HUES6 (cell line): ENCODE results near the gene KIF16B.
"Not testable (repeated sequence)": the region's sequence is repeated elsewhere in the genome, so short reads cannot be mapped to it uniquely, and the experiment has no call there.

Experiments used
- H3K27ac ChIP-seq: 2 replicates; pipeline ENCODE4 v1.7.0; 2013; ENCODE audit warnings: low read depth, mild to moderate bottlenecking, low read length, inconsistent platforms
- H3K27me3 ChIP-seq: 2 replicates; pipeline ENCODE4 v1.6.1; 2013; ENCODE audit warnings: low read length; ENCODE audit not compliant: control insufficient read depth, insufficient read depth
- H3K36me3 ChIP-seq: 2 replicates; pipeline ENCODE4 v1.6.1; 2013; ENCODE audit warnings: low read length; ENCODE audit not compliant: control insufficient read depth, insufficient read depth
- H3K4me1 ChIP-seq: 2 replicates; pipeline ENCODE4 v1.6.1; 2013; ENCODE audit warnings: low read length; ENCODE audit not compliant: control insufficient read depth, insufficient read depth
- H3K4me3 ChIP-seq: 2 replicates; pipeline ENCODE4 v1.5.1; 2013; ENCODE audit warnings: low read depth, low read length
- H3K9ac ChIP-seq: one replicate; pipeline ENCODE4 v1.6.1; 2013; ENCODE audit warnings: mild to moderate bottlenecking, low read length
- H3K9me3 ChIP-seq: 2 replicates; pipeline ENCODE4 v1.6.1; 2013; ENCODE audit warnings: low read depth, low read length; ENCODE audit not compliant: control insufficient read depth, insufficient read depth

KIF16B gene

GRCh38 chr20:16519673-16520072, 53.6 kb downstream of the KIF16B start:
- H3K4me1 ChIP-seq, result peaks cover 15% of the 10 kb centered on the region
- H3K9ac ChIP-seq, H3K27ac ChIP-seq, H3K4me3 ChIP-seq, H3K27me3 ChIP-seq, H3K9me3 ChIP-seq, H3K36me3 ChIP-seq: not testable (repeated sequence)

GRCh38 chr20:16518784-16519084, 54.5 kb downstream of the KIF16B start:
- Histone ChIP-seq H3K9me3 (no peaks in the 10 kb centered on the region), H3K36me3 (no peaks in the 10 kb centered on the region), H3K9ac (no peak overlapping the region), H3K27me3 (no peaks in the 10 kb centered on the region), H3K4me3 (no peak overlapping the region), H3K27ac (no peak overlapping the region), H3K4me1 (peaks cover 15% of the 10 kb centered on the region)

- Histone ChIP-seq H3K4me1 (peaks cover 15% of the 10 kb centered on the region), H3K4me3 (no peak overlapping the region), H3K27ac (no peak overlapping the region), H3K9me3 (no peaks in the 10 kb centered on the region), H3K9ac (no peak overlapping the region), H3K27me3 (no peaks in the 10 kb centered on the region), H3K36me3 (no peaks in the 10 kb centered on the region)
Measured at GRCh38 chr20:16517946-16518783, 55.1 kb downstream of the KIF16B start.

- H3K27me3 ChIP-seq, result no peaks in the 10 kb centered on the region
- no peak overlapping the region for H3K9ac ChIP-seq
- no peaks in the 10 kb centered on the region for H3K9me3 ChIP-seq
- H3K4me3 ChIP-seq, result no peak overlapping the region
- no peak overlapping the region for H3K27ac ChIP-seq
- no peaks in the 10 kb centered on the region for H3K36me3 ChIP-seq
- peaks cover 15% of the 10 kb centered on the region for H3K4me1 ChIP-seq
Measured at GRCh38 chr20:16516794-16517193, 56.5 kb downstream of the KIF16B start.

- no peak overlapping the region for H3K4me3 ChIP-seq
Measured at GRCh38 chr20:16515046-16515445, 58.2 kb downstream of the KIF16B start.

GRCh38 chr20:16514140-16514539, 59.1 kb downstream of the KIF16B start:
- Histone ChIP-seq H3K9me3 (no peaks in the 10 kb centered on the region), H3K36me3 (peaks cover 5% of the 10 kb centered on the region; the same call in 1 of the 2 replicates), H3K9ac (no peak overlapping the region), H3K4me3 (no peak overlapping the region), H3K4me1 (peaks cover 5% of the 10 kb centered on the region; the same call in 1 of the 2 replicates), H3K27ac (no peak overlapping the region), H3K27me3 (no peaks in the 10 kb centered on the region)

More at GRCh38 chr20:16515046-16515445, 58.2 kb downstream of the KIF16B start:
- no peak overlapping the region for H3K27ac ChIP-seq
- peaks cover 9% of the 10 kb centered on the region for H3K4me1 ChIP-seq
- no peak overlapping the region for H3K9ac ChIP-seq
- H3K27me3 ChIP-seq, result no peaks in the 10 kb centered on the region
- H3K36me3 ChIP-seq, result peaks cover 5% of the 10 kb centered on the region; the same call in 1 of the 2 replicates
- H3K9me3 ChIP-seq, result no peaks in the 10 kb centered on the region

GRCh38 chr20:16505894-16506293, 67.4 kb downstream of the KIF16B start:
- Histone ChIP-seq H3K4me3 (no peak overlapping the region), H3K27ac (no peak overlapping the region), H3K36me3 (peaks cover 21% of the 10 kb centered on the region), H3K4me1 (no peaks in the 10 kb centered on the region), H3K27me3 (no peaks in the 10 kb centered on the region), H3K9ac (no peak overlapping the region), H3K9me3 (no peaks in the 10 kb centered on the region)

- H3K4me3 ChIP-seq, result no peak overlapping the region
- no peaks in the 10 kb centered on the region for H3K9me3 ChIP-seq
- H3K27ac ChIP-seq, result no peak overlapping the region
- H3K9ac ChIP-seq, result no peak overlapping the region
- H3K4me1 ChIP-seq, result no peaks in the 10 kb centered on the region
- H3K27me3 ChIP-seq, result no peaks in the 10 kb centered on the region
- H3K36me3 ChIP-seq, result peaks cover 7% of the 10 kb centered on the region; the same call in 1 of the 2 replicates
Measured at GRCh38 chr20:16501301-16501700, 71.9 kb downstream of the KIF16B start.

- no peaks in the 10 kb centered on the region for H3K27me3 ChIP-seq
- no peaks in the 10 kb centered on the region for H3K4me1 ChIP-seq
- H3K9ac ChIP-seq, result no peak overlapping the region
- no peaks in the 10 kb centered on the region for H3K9me3 ChIP-seq
- H3K27ac ChIP-seq, result no peak overlapping the region
- H3K4me3 ChIP-seq, result no peak overlapping the region
- peaks cover 7% of the 10 kb centered on the region; the same call in 1 of the 2 replicates for H3K36me3 ChIP-seq
Measured at GRCh38 chr20:16500197-16500596, 73.1 kb downstream of the KIF16B start.

- Histone ChIP-seq H3K27me3 (no peaks in the 10 kb centered on the region), H3K4me3 (no peak overlapping the region), H3K9ac (no peak overlapping the region), H3K9me3 (no peaks in the 10 kb centered on the region), H3K27ac (no peak overlapping the region), H3K36me3 (no peaks in the 10 kb centered on the region), H3K4me1 (no peaks in the 10 kb centered on the region)
Measured at GRCh38 chr20:16498526-16499253, 74.6 kb downstream of the KIF16B start.

- no peak overlapping the region for H3K9ac ChIP-seq
- H3K9me3 ChIP-seq, result no peaks in the 10 kb centered on the region
- H3K27me3 ChIP-seq, result no peaks in the 10 kb centered on the region
- H3K4me3 ChIP-seq, result no peak overlapping the region
- H3K36me3 ChIP-seq, result no peaks in the 10 kb centered on the region
- H3K4me1 ChIP-seq, result no peaks in the 10 kb centered on the region
- H3K27ac ChIP-seq, result no peak overlapping the region
Measured at GRCh38 chr20:16497896-16498295, 75.4 kb downstream of the KIF16B start.
